ENCODE results near the gene OR2J3.
"Not testable (repeated sequence)": the region's sequence is repeated elsewhere in the genome, so short reads cannot be mapped to it uniquely, and the experiment has no call there.

OR2J3 gene

DNA sequence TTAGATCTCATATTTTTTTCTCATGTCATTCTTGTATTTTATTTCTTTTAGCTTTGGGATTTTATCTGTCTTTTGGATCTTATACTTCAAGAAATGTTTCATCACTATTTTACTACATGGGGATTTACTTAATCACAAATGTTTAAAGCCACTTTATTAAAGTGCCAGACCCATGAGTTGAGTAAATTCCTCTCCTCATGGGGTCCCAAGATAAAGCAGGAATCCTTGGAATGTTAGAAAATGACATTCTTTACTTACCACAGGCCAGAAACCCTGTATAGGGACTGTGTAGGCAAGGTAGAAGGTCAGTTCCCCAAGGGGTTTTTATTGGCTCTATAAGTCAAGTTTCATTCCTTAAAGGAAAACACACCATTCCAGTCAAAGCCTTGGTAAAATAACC, 34.5 kb downstream of the OR2J3 start:
- Histone ChIP-seq H3K36me3 (replicated peaks; ENCODE audit: low read depth, low read length) (no peaks in the 10 kb centered on the region), H3K4me1 (ENCODE audit: low read length) (no peaks in the 10 kb centered on the region), H3K4me2 (ENCODE audit: low read length) (no peak overlapping the region), H3K27me3 (ENCODE audit: low read depth, low read length) (no peaks in the 10 kb centered on the region), H3K27ac (ENCODE audit: low read length) (no peak overlapping the region), H3K9me3 (ENCODE audit: insufficient read depth, low read length) (peaks cover 3% of the 10 kb centered on the region; the same call in 1 of the 2 replicates), H2AFZ (ENCODE audit: low read depth, low read length) (no peak overlapping the region), H3K9ac (ENCODE audit: low read length) (no peak overlapping the region), H3K79me2 (ENCODE audit: low read length) (no peaks in the 10 kb centered on the region), H4K20me1 (ENCODE audit: insufficient read depth, low read length) (no peaks in the 10 kb centered on the region), H3K4me3 (ENCODE audit: low read length) (no peak overlapping the region)
- TF ChIP-seq EZH2phosphoT487 (IDR thresholded peaks at IDR 0.05; ENCODE audit: low read depth) (no peak), CTCF (IDR thresholded peaks at IDR 0.05; ENCODE audit: low read depth, low read length) (no peak)

- Histone ChIP-seq H2AFZ (ENCODE audit: low read depth, low read length) (no peak overlapping the region), H3K27me3 (ENCODE audit: low read depth, low read length) (no peaks in the 10 kb centered on the region), H3K4me3 (ENCODE audit: low read length) (no peak overlapping the region), H3K4me2 (ENCODE audit: low read length) (no peak overlapping the region), H4K20me1 (ENCODE audit: insufficient read depth, low read length) (no peaks in the 10 kb centered on the region), H3K9me3 (ENCODE audit: insufficient read depth, low read length) (peaks cover 3% of the 10 kb centered on the region; the same call in 1 of the 2 replicates), H3K79me2 (ENCODE audit: low read length) (no peaks in the 10 kb centered on the region), H3K4me1 (ENCODE audit: low read length) (no peaks in the 10 kb centered on the region), H3K36me3 (replicated peaks; ENCODE audit: low read depth, low read length) (no peaks in the 10 kb centered on the region), H3K9ac (ENCODE audit: low read length) (no peak overlapping the region), H3K27ac (ENCODE audit: low read length) (no peak overlapping the region)
- TF ChIP-seq EZH2phosphoT487 (IDR thresholded peaks at IDR 0.05; ENCODE audit: low read depth) = no peak
- no peak for TF ChIP-seq CTCF (IDR thresholded peaks at IDR 0.05; ENCODE audit: low read depth, low read length)
Measured at GRCh38 chr6:29146179-29146578, 38.3 kb downstream of the OR2J3 start.

- peaks cover 3% of the 10 kb centered on the region; the same call in 1 of the 2 replicates for H3K9me3 ChIP-seq (ENCODE audit: insufficient read depth, low read length)
- no peak overlapping the region for H3K4me2 ChIP-seq (ENCODE audit: low read length)
- no peaks in the 10 kb centered on the region for H3K79me2 ChIP-seq (ENCODE audit: low read length)
- TF ChIP-seq CTCF (IDR thresholded peaks at IDR 0.05; ENCODE audit: low read depth, low read length) = no peak
- no peak for TF ChIP-seq EZH2phosphoT487 (IDR thresholded peaks at IDR 0.05; ENCODE audit: low read depth)
- H2AFZ ChIP-seq (ENCODE audit: low read depth, low read length) = no peak overlapping the region
- H3K27me3 ChIP-seq (ENCODE audit: low read depth, low read length) = no peaks in the 10 kb centered on the region
- no peak overlapping the region for H3K9ac ChIP-seq (ENCODE audit: low read length)
- no peak overlapping the region for H3K4me3 ChIP-seq (ENCODE audit: low read length)
- no peaks in the 10 kb centered on the region for H3K36me3 ChIP-seq (replicated peaks; ENCODE audit: low read depth, low read length)
- no peaks in the 10 kb centered on the region for H4K20me1 ChIP-seq (ENCODE audit: insufficient read depth, low read length)
- H3K27ac ChIP-seq (ENCODE audit: low read length) = no peak overlapping the region
- no peaks in the 10 kb centered on the region for H3K4me1 ChIP-seq (ENCODE audit: low read length)
Measured at GRCh38 chr6:29147074-29147473, 39.2 kb downstream of the OR2J3 start.

- H3K27me3 ChIP-seq (ENCODE audit: low read depth, low read length); H3K9ac ChIP-seq (ENCODE audit: low read length); H3K4me1 ChIP-seq (ENCODE audit: low read length); H3K9me3 ChIP-seq (ENCODE audit: insufficient read depth, low read length); H3K36me3 ChIP-seq (replicated peaks; ENCODE audit: low read depth, low read length); H3K79me2 ChIP-seq (ENCODE audit: low read length); H4K20me1 ChIP-seq (ENCODE audit: insufficient read depth, low read length); H3K4me3 ChIP-seq (ENCODE audit: low read length); H2AFZ ChIP-seq (ENCODE audit: low read depth, low read length); H3K27ac ChIP-seq (ENCODE audit: low read length); H3K4me2 ChIP-seq (ENCODE audit: low read length): not testable (repeated sequence)
Measured at GRCh38 chr6:29149444-29149843, 41.6 kb downstream of the OR2J3 start.

DNA sequence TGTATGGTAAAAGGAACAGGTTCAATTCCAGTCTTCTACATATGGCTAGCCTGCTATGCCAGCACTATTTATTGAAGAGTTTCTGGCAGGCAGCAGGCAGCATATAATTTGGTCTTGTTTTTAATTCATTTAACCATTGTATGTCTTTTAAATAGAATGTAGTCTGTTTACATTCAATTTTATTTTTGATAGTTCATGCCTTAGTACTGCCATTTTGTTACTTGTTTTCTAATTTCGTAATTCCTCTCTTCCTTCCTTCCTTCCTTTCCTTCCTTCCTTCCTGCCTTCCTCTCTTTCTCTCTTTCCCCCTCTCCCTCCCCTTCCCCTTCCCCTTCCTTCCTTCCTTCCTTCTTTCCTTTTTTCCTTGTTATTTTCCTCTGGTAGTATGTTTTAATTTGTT, 45.2 kb downstream of the OR2J3 start:
- Histone ChIP-seq H3K9me3 (ENCODE audit: insufficient read depth, low read length) (no peaks in the 10 kb centered on the region), H3K27ac (ENCODE audit: low read length) (no peak overlapping the region), H3K27me3 (ENCODE audit: low read depth, low read length) (no peaks in the 10 kb centered on the region), H3K79me2 (ENCODE audit: low read length) (no peaks in the 10 kb centered on the region), H3K36me3 (replicated peaks; ENCODE audit: low read depth, low read length) (no peaks in the 10 kb centered on the region), H2AFZ (ENCODE audit: low read depth, low read length) (no peak overlapping the region), H3K4me2 (ENCODE audit: low read length) (no peak overlapping the region), H3K4me3 (ENCODE audit: low read length) (no peak overlapping the region), H4K20me1 (ENCODE audit: insufficient read depth, low read length) (no peaks in the 10 kb centered on the region), H3K9ac (ENCODE audit: low read length) (no peak overlapping the region), H3K4me1 (ENCODE audit: low read length) (no peaks in the 10 kb centered on the region)
- TF ChIP-seq EZH2phosphoT487 (IDR thresholded peaks at IDR 0.05; ENCODE audit: low read depth) (no peak), CTCF (IDR thresholded peaks at IDR 0.05; ENCODE audit: low read depth, low read length) (no peak)

DNA sequence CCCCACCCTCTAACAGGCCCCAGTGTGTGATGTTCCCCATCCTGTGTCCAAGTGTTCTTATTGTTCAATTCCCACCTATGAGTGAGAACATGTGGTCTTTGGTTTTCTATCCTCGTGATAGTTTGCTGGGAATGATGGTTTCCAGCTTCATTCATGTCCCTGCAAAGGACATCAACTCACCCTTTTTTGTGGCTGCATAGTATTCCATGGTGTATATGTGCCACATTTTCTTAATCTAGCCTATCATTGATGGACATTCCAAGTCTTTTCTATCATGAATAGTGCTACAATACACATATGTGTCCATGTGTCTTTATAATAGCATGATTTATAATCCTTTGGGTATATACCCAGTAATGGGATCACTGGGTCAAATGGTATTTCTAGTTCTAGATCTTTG, 47.3 kb downstream of the OR2J3 start:
- not testable (repeated sequence) for H2AFZ ChIP-seq (ENCODE audit: low read depth, low read length); H3K9ac ChIP-seq (ENCODE audit: low read length); H3K4me3 ChIP-seq (ENCODE audit: low read length); H4K20me1 ChIP-seq (ENCODE audit: insufficient read depth, low read length); H3K9me3 ChIP-seq (ENCODE audit: insufficient read depth, low read length); H3K79me2 ChIP-seq (ENCODE audit: low read length); H3K27ac ChIP-seq (ENCODE audit: low read length); H3K27me3 ChIP-seq (ENCODE audit: low read depth, low read length); H3K36me3 ChIP-seq (replicated peaks; ENCODE audit: low read depth, low read length); H3K4me1 ChIP-seq (ENCODE audit: low read length); H3K4me2 ChIP-seq (ENCODE audit: low read length)

DNA sequence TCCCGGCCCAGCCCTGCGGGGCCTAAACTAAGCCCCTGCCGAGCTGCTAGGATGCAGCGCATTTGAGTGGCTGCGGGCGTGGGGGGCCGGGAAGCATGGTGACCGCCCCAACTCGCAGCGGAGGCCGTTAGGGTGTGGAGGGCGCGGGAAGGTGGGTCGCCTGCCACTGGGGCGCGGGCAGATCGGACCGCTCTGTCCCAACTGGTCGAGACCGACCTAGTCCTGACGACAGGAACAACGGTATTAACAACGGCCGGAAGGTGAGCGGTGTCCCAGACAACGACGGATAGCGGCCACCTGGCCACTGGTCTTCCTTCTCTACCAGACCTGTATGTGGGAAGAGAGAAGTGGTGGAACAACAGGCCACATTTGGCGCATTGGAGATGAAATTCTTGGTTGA, 52.1 kb downstream of the OR2J3 start:
- H3K9me3 ChIP-seq (ENCODE audit: insufficient read depth, low read length); H3K4me2 ChIP-seq (ENCODE audit: low read length); H3K4me3 ChIP-seq (ENCODE audit: low read length); H3K36me3 ChIP-seq (replicated peaks; ENCODE audit: low read depth, low read length); H3K79me2 ChIP-seq (ENCODE audit: low read length); H3K27ac ChIP-seq (ENCODE audit: low read length); H3K27me3 ChIP-seq (ENCODE audit: low read depth, low read length); H2AFZ ChIP-seq (ENCODE audit: low read depth, low read length); H4K20me1 ChIP-seq (ENCODE audit: insufficient read depth, low read length); H3K4me1 ChIP-seq (ENCODE audit: low read length); H3K9ac ChIP-seq (ENCODE audit: low read length): not testable (repeated sequence)

Measured in OCI-LY3 (cell line).